AG09319 (cell line): ENCODE data around the gene RPTOR.

Experiments used
- DNase-seq: peaks from one replicate; pipeline ENCODE4 v3.0.0-alpha.2; 2010; ENCODE audit warnings: low read depth; ENCODE audit errors: extremely low read depth
- TF ChIP-seq, protein P1 (sequence below): IDR thresholded peaks from 2 replicates; pipeline ENCODE4 v1.5.1; 2011; ENCODE audit warnings: low read depth, mild to moderate bottlenecking, inconsistent platforms, low read length, moderate library complexity

RPTOR gene

GRCh38 chr17:80631142-80632045 lies 86.8 kb downstream of the RPTOR start:
- no peak for DNase-seq
- TF ChIP-seq, protein P1, sequence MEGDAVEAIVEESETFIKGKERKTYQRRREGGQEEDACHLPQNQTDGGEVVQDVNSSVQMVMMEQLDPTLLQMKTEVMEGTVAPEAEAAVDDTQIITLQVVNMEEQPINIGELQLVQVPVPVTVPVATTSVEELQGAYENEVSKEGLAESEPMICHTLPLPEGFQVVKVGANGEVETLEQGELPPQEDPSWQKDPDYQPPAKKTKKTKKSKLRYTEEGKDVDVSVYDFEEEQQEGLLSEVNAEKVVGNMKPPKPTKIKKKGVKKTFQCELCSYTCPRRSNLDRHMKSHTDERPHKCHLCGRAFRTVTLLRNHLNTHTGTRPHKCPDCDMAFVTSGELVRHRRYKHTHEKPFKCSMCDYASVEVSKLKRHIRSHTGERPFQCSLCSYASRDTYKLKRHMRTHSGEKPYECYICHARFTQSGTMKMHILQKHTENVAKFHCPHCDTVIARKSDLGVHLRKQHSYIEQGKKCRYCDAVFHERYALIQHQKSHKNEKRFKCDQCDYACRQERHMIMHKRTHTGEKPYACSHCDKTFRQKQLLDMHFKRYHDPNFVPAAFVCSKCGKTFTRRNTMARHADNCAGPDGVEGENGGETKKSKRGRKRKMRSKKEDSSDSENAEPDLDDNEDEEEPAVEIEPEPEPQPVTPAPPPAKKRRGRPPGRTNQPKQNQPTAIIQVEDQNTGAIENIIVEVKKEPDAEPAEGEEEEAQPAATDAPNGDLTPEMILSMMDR, result no peak

DNA sequence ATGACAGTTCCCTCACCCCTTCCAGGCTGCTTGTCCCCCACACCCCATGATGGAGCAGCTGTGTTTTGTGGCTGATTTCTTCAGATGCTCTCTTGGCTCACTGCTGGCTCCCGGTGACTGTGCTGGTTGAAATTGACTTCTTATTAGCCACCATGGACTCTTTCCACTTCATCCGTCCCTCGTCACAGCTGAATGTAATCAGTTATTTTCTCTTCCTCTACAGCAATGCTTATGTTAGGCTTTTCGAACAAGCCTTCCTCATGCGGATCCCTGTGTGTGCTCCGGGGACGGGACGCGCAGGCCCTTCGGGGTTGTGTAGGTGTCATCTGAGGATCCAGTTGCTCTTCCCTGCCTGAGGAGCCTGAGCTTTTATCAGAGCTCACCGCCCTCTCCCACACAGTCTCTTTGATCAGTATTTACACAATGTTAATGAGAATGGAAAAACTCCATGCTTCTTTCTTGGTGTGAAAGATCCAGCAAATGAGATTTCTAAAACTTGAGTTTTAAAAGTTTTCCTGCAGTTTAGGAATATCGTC lies 87.5 kb downstream of the RPTOR start:
- TF ChIP-seq, protein P1, result no peak
- DNase-seq, result no peak

DNA sequence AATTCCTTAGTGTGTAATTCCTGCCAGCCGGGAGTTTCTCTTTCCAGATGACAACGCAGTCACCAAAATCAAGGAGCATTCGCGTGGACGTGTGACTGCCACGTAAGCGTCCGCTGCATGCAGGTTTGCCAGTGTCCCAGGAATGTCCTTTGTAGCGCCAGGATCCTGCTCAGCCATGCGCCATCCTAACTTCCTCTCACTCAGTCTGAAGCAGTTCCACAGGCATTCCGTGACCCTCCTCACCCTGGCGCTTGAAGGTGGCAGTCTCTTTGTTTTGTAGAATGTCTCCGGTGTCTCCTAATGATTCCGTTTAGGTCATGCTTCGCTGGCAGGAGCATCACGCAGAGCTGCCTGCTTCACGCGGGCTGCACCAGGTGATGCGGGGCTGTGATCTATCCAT lies 88.6 kb downstream of the RPTOR start:
- DNase-seq, result no peak

DNA sequence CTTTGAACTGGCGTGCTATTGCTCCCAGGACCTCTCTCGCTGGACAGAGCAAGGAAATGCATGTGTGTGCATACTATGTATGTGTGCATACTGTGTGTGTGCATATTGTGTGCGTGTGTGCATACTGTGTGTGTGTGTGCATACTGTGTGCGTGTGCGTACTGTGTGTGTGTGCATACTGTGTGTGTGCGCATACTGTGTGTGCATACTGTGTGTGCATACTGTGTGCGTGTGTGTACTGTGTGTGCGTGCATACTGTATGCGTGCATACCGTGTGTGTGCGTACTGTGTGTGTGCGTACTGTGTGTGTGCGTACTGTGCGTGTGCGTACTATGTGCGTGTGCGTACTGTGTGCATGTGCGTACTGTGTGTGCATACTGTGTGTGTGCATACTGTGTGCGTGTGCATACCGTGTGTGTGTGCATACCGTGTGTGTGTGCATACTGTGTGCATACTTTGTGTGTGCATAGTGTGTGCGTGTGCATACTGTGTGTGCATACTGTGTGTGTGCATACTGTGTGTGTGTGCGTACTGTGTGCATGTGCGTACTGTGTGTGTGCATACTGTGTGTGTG lies 89.4 kb downstream of the RPTOR start:
- TF ChIP-seq, protein P1, result no peak
- no peak for DNase-seq

More for the DNA sequence above, 88.6 kb downstream of the RPTOR start:
- TF ChIP-seq, protein P1, result no peak

GRCh38 chr17:80636361-80637018 lies 91.9 kb downstream of the RPTOR start:
- DNase-seq, result no peak
- TF ChIP-seq, protein P1, result no peak

DNA sequence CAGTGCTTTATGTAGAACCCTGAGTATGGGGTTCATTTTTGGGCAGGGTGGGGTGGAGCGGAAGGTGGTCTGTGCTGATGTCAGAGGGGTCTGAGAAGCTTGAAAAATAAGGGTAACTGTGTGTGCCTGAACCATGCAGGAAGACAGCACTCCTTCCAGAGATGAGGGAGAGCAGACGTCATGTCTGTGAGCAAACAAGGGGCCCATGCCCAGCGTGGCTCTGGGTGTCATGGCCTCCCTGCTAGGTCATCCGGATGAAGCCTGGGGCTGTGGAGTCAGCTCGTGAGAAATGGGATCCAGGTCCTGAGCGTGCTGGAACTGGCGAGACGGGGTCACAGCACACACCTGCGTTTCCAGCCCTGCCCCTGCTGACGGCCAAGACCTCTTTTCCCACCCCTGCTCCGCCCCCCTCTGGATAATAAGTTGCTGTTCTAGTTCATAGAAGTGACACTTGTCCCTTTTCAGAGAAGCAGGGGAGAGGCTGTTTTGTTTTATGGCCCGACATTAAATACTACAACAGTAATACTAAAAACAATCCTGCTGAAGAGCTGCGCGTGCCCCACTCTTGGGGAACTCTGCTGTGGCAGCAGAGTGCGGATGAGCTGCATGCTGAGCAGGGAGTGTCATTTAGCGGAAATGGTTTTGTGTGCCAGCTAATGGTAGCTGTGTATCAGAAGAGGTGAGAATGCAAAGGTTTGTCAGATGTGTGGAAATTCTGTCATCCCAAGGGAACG lies 92.6 kb downstream of the RPTOR start:
- DNase-seq, result no peak
- TF ChIP-seq, protein P1, result no peak
